Measurements from ENCODE around the gene ZNF329. TPM values are rescaled to one million over a fixed set of nuclear protein-coding genes. Genes with fewer than 3 reads are reported as not detected.

ZNF329 gene
- total and polyA plus RNA-seq, 2 experiments from 2014 or later: 2.7 to 16.9 TPM

- Histone ChIP-seq H3K27ac (ENCODE audit: low read depth) (no peak overlapping the region), H3K4me2 (no peak overlapping the region), H4K20me1 (replicated peaks; ENCODE audit: insufficient read depth) (no peaks in the 10 kb centered on the region), H3K79me2 (replicated peaks; ENCODE audit: insufficient read depth) (no peaks in the 10 kb centered on the region), H3F3A (replicated peaks; ENCODE audit: low read depth) (no peaks in the 10 kb centered on the region), H3K36me3 (ENCODE audit: insufficient read depth) (no peaks in the 10 kb centered on the region), H3K4me3 (no peak overlapping the region), H3K27me3 (ENCODE audit: insufficient read depth) (no peaks in the 10 kb centered on the region), H3K9me2 (ENCODE audit: insufficient read depth) (no peaks in the 10 kb centered on the region), H3K4me1 (ENCODE audit: insufficient read depth) (no peaks in the 10 kb centered on the region), H2AFZ (no peak overlapping the region)
- TF ChIP-seq ZNF462 (CRISPR knock-in tag; IDR thresholded peaks at IDR 0.05) (no peak), NANOG (IDR thresholded peaks at IDR 0.05; ENCODE audit: borderline replicate concordance) (no peak), STAT1 (IDR thresholded peaks at IDR 0.05; ENCODE audit: unreplicated experiment) (no peak), CREB1 (CRISPR knock-in tag; IDR thresholded peaks at IDR 0.05; ENCODE audit: low read depth) (no peak), ZNF331 (CRISPR knock-in tag; IDR thresholded peaks at IDR 0.05; ENCODE audit: low read depth) (no peak), REST (IDR thresholded peaks at IDR 0.05; ENCODE audit: unreplicated experiment) (no peak), ETS1 (IDR thresholded peaks at IDR 0.05) (no peak), POLR2AphosphoS5 (IDR thresholded peaks at IDR 0.05; ENCODE audit: low read depth) (no peak), ZNF114 (CRISPR knock-in tag; IDR thresholded peaks at IDR 0.05) (no peak), EZH2 (IDR thresholded peaks at IDR 0.05; ENCODE audit: low read depth, unreplicated experiment) (no peak), JUNB (IDR thresholded peaks at IDR 0.05; ENCODE audit: unreplicated experiment) (no peak), CTCF (conservative IDR thresholded peaks at IDR 0.05; ENCODE audit: low read depth in 2 of 2) (no peak), EZH2phosphoT487 (IDR thresholded peaks at IDR 0.05; ENCODE audit: unreplicated experiment) (no peak)
- H3K4me1 Mint-ChIP-seq: no peaks in the 10 kb centered on the region
- H3K9me3 Mint-ChIP-seq: peaks cover 90% of the 10 kb centered on the region
- ATAC-seq (peak; percentile 76), DNase-seq (ENCODE audit: low spot score) (peak; percentile 35)
- 0 out of 3 replicates have a peak overlapping the region, but pooled peaks have one; percentile 24 for H3K4me3 Mint-ChIP-seq
- peaks cover 52% of the 10 kb centered on the region for H3K36me3 Mint-ChIP-seq (ENCODE audit: low read depth)
- H3K27me3 Mint-ChIP-seq (ENCODE audit: insufficient read depth, low read depth, poor library complexity): peaks cover 2% of the 10 kb centered on the region
- no peak overlapping the region for H3K27ac Mint-ChIP-seq
Measured at GRCh38 chr19:58117841-58118575, 32.6 kb downstream of the ZNF329 start.
